PC-3 (cell line): ENCODE results near the gene NTRK1. TPM values are rescaled to one million over a fixed set of nuclear protein-coding genes. Genes with fewer than 3 reads are reported as not detected.

Source experiments
- ATAC-seq: fragments of 200-7000 bp; cut with Tn5 transposase; 2 replicates; pipeline ENCODE4 v1.9.1; 2020; ENCODE audit warnings: mild to moderate bottlenecking, moderate library complexity
- BruUV-seq: library from RNA; stranded (reverse); fragments of 400-500 nt; replicated peaks from 2 replicates; lab custom pipeline; 2021; lab: Mats Ljungman, UMichigan
- CTCF ChIA-PET: fragments of 300-600 bp; sonication (Branson Sonifier 250); formaldehyde crosslinking; loops from one replicate; lab custom pipeline; 2022; ENCODE audit warnings: antibody characterized with exemption; lab: Charles Lee
- POLR2A ChIA-PET: fragments of 300-600 bp; sonication (Branson Sonifier 250); formaldehyde crosslinking; loops from one replicate; lab custom pipeline; 2022; ENCODE audit warnings: antibody characterized with exemption; ENCODE audit not compliant: unreplicated experiment; lab: Charles Lee
- DNase-seq: peaks from one replicate; pipeline ENCODE4 v3.0.0-alpha.2; 2015
- H2AFZ ChIP-seq: fragments of 300-600 bp; sonication (generic); 2 replicates; pipeline ENCODE4 v1.6.0; 2016; ENCODE audit warnings: antibody characterized with exemption, low read length
- H3F3A ChIP-seq: fragments of 300-600 bp; sonication (generic); one replicate; pipeline ENCODE4 v1.6.0; 2017; ENCODE audit warnings: antibody characterized with exemption, low read length, control low read depth, mild to moderate bottlenecking; ENCODE audit not compliant: unreplicated experiment
- H3K27ac ChIP-seq: fragments of 300-600 bp; sonication (generic); 2 replicates; pipeline ENCODE4 v1.5.1; 2016; ENCODE audit warnings: mild to moderate bottlenecking, low read length
- H3K27me3 ChIP-seq: fragments of 300-600 bp; sonication (generic); 2 replicates; pipeline ENCODE4 v1.6.1; 2016; ENCODE audit warnings: low read length, mixed read lengths
- H3K36me3 ChIP-seq: fragments of 300-600 bp; sonication (generic); 2 replicates; pipeline ENCODE4 v1.6.1; 2016; ENCODE audit warnings: low read depth, mixed run types, low read length, mixed read lengths
- H3K4me1 ChIP-seq: fragments of 300-600 bp; sonication (generic); 2 replicates; pipeline ENCODE4 v1.5.1; 2016; ENCODE audit warnings: low read length; ENCODE audit not compliant: insufficient read depth
- H3K4me2 ChIP-seq: fragments of 300-600 bp; sonication (generic); 2 replicates; pipeline ENCODE4 v1.6.0; 2016; ENCODE audit warnings: low read length
- H3K4me3 ChIP-seq: fragments of 300-600 bp; sonication (generic); 2 replicates; pipeline ENCODE4 v1.5.1; 2016; ENCODE audit warnings: mild to moderate bottlenecking, low read length, mixed read lengths
- H3K79me2 ChIP-seq: fragments of 300-600 bp; sonication (generic); 2 replicates; pipeline ENCODE4 v1.6.1; 2017; ENCODE audit warnings: low read length, mixed read lengths
- H3K9ac ChIP-seq: fragments of 300-600 bp; sonication (generic); 2 replicates; pipeline ENCODE4 v1.6.0; 2016; ENCODE audit warnings: mild to moderate bottlenecking, low read length
- H3K9me2 ChIP-seq: fragments of 300-600 bp; sonication (generic); replicated peaks from 2 replicates; pipeline ENCODE4 v1.6.1; 2016; ENCODE audit warnings: mixed run types, low read length, mixed read lengths
- H3K9me3 ChIP-seq: fragments of 300-600 bp; sonication (generic); 2 replicates; pipeline ENCODE4 v1.6.1; 2016; ENCODE audit warnings: low read length, mixed read lengths
- H4K20me1 ChIP-seq: fragments of 300-600 bp; sonication (generic); 2 replicates; pipeline ENCODE4 v1.6.1; 2016; ENCODE audit warnings: low read length, mixed read lengths
- CTCF ChIP-seq: fragments of 300-600 bp; sonication (generic); conservative IDR thresholded peaks from 2 replicates; pipeline ENCODE4 v1.5.1; 2017; ENCODE audit warnings: antibody characterized with exemption, low read depth, mild to moderate bottlenecking, low read length
- EZH2 ChIP-seq: fragments of 300-600 bp; sonication (generic); IDR thresholded peaks from one replicate; pipeline ENCODE4 v1.6.1; 2017; ENCODE audit warnings: antibody characterized with exemption, mild to moderate bottlenecking, low read length; ENCODE audit not compliant: unreplicated experiment
- EZH2phosphoT487 ChIP-seq: fragments of 300-600 bp; sonication (generic); IDR thresholded peaks from 2 replicates; pipeline ENCODE4 v1.6.1; 2018; ENCODE audit warnings: mild to moderate bottlenecking, antibody characterized with exemption, low read length, borderline replicate concordance
- intact Hi-C: fragments of 100-400 bp; cut with micrococcal nuclease; formaldehyde crosslinking; loops from 2 replicates; pipeline ENCODE4 v1.9.0; 2023
- total RNA-seq: library from RNA; depleted of rRNA; stranded (reverse); fragments of >200 nt; gene quantifications from 2 replicates; pipeline ENCODE4 v1.2.3, GENCODE V29; 2014

The NTRK1 gene
- total RNA-seq, 1 experiment from 2014 or later: 0.15 TPM

- intact Hi-C loops: no loop called here
- Histone ChIP-seq H3K4me1 (peaks cover 7% of the 10 kb centered on the region; the same call in 1 of the 2 replicates), H3K27me3 (no peaks in the 10 kb centered on the region), H3K36me3 (no peaks in the 10 kb centered on the region), H3K4me3 (no peak overlapping the region), H3K9me2 (no peaks in the 10 kb centered on the region), H3K4me2 (no peak overlapping the region), H3K9ac (no peak overlapping the region), H2AFZ (no peak overlapping the region), H3K9me3 (no peaks in the 10 kb centered on the region), H3F3A (no peaks in the 10 kb centered on the region), H4K20me1 (no peaks in the 10 kb centered on the region), H3K79me2 (no peaks in the 10 kb centered on the region), H3K27ac (no peak overlapping the region)
- no TSS peak for BruUV-seq
- ATAC-seq (peak; percentile 33), DNase-seq (peak; percentile 46)
- no peak for TF ChIP-seq EZH2phosphoT487
- no peak for TF ChIP-seq EZH2
- TF ChIP-seq CTCF: no peak
- ChIA-PET POLR2A (no interaction called here), CTCF (no interaction called here)
Observed at GRCh38 chr1:156823210-156823790, 37.4 kb upstream of the NTRK1 start.

- no peak for DNase-seq
- Histone ChIP-seq H3K9ac (no peak overlapping the region), H2AFZ (no peak overlapping the region), H3K4me2 (no peak overlapping the region), H3F3A (no peaks in the 10 kb centered on the region), H3K27me3 (no peaks in the 10 kb centered on the region), H3K9me3 (no peaks in the 10 kb centered on the region), H3K79me2 (no peaks in the 10 kb centered on the region), H3K4me3 (no peak overlapping the region), H4K20me1 (no peaks in the 10 kb centered on the region), H3K27ac (no peak overlapping the region), H3K36me3 (no peaks in the 10 kb centered on the region), H3K9me2 (no peaks in the 10 kb centered on the region), H3K4me1 (peaks cover 16% of the 10 kb centered on the region)
- ChIA-PET POLR2A (no interaction called here), CTCF (interaction anchor here (0.5 to 0.6 kb wide), 2 partner anchors 12 to 34 kb away, joined by 3 to 4 read pairs; partner anchors contain the start of gene NTRK1)
- ATAC-seq: no peak
- BruUV-seq: no TSS peak
- intact Hi-C loops: no loop called here
- no peak for TF ChIP-seq EZH2phosphoT487
- no peak for TF ChIP-seq CTCF
- TF ChIP-seq EZH2: no peak
Observed at GRCh38 chr1:156826630-156827029, 34.0 kb upstream of the NTRK1 start.

GRCh38 chr1:156828400-156829124 is 32.1 kb upstream of the NTRK1 start:
- Histone ChIP-seq H3K27ac (0 out of 2 replicates have a peak overlapping the region, but pooled peaks have one; percentile 25), H3K9ac (no peak overlapping the region), H3K4me3 (no peak overlapping the region), H3K27me3 (no peaks in the 10 kb centered on the region), H3K36me3 (no peaks in the 10 kb centered on the region), H3K4me1 (peaks cover 9% of the 10 kb centered on the region), H4K20me1 (no peaks in the 10 kb centered on the region), H2AFZ (no peak overlapping the region), H3K4me2 (no peak overlapping the region), H3K9me2 (no peaks in the 10 kb centered on the region), H3K79me2 (no peaks in the 10 kb centered on the region), H3K9me3 (no peaks in the 10 kb centered on the region), H3F3A (no peaks in the 10 kb centered on the region)
- intact Hi-C loops: no loop called here
- ATAC-seq: peak; percentile 86
- TF ChIP-seq EZH2 (no peak), EZH2phosphoT487 (no peak), CTCF (no peak)
- ChIA-PET POLR2A (interaction anchor here (0.7 kb wide), 1 partner anchor 30 kb away, joined by 3 read pairs; no protein-coding TSS in a partner anchor), CTCF (no interaction called here)
- DNase-seq: peak; percentile 58
- BruUV-seq: no TSS peak
